HL-60 (cell line): ENCODE data around the gene PPL.

Experiments used
- CTCF ChIP-seq: IDR thresholded peaks from one replicate; pipeline ENCODE4 v1.5.1; 2011; ENCODE audit warnings: low read length, control low read depth, inconsistent platforms; ENCODE audit not compliant: insufficient read depth
- POLR2AphosphoS5 ChIP-seq: IDR thresholded peaks from 2 replicates; pipeline ENCODE4 v1.6.1; 2012; ENCODE audit warnings: low read depth
- REST ChIP-seq: IDR thresholded peaks from 2 replicates; pipeline ENCODE4 v1.6.1; 2012; ENCODE audit warnings: low read depth; ENCODE audit not compliant: insufficient replicate concordance
- SPI1 ChIP-seq: IDR thresholded peaks from 2 replicates; pipeline ENCODE4 v1.6.1; 2012; ENCODE audit warnings: low read depth, mild to moderate bottlenecking, borderline replicate concordance

GRCh38 chr16:4897328-4897727 is 39.6 kb downstream of the PPL start:
- no peak for TF ChIP-seq CTCF
- no peak for TF ChIP-seq POLR2AphosphoS5
- no peak for TF ChIP-seq REST
- TF ChIP-seq SPI1: no peak
